CD4-positive, alpha-beta T cell (primary cell): Measurements from ENCODE around the gene ATRNL1. TPM values are rescaled to one million over a fixed set of nuclear protein-coding genes. Genes with fewer than 3 reads are reported as not detected.
"Not testable (repeated sequence)": the region's sequence is repeated elsewhere in the genome, so short reads cannot be mapped to it uniquely, and the experiment has no call there.

Source experiments
- ATAC-seq: fragments of 200-7000 bp; cut with Tn5 transposase; one replicate; pipeline ENCODE4 v1.10.0; 2022; ENCODE audit warnings: mild to moderate bottlenecking; ENCODE audit not compliant: poor library complexity
- CTCF ChIA-PET: fragments of 350-600 bp; sonication (Branson Sonifier 250); formaldehyde crosslinking; loops from one replicate; lab custom pipeline; 2021; ENCODE audit warnings: antibody characterized with exemption, inconsistent platforms; lab: Charles Lee
- POLR2A ChIA-PET: fragments of 350-600 bp; sonication (Branson Sonifier 250); formaldehyde crosslinking; loops from one replicate; lab custom pipeline; 2021; ENCODE audit warnings: antibody characterized with exemption, inconsistent platforms; lab: Charles Lee
- DNase-seq, 14 experiments: peaks; one replicate each; pipeline ENCODE4 v3.0.0-alpha.2; 2013 to 2020; ENCODE audit warnings: mixed read lengths in 2 of 14
- H3K27ac ChIP-seq, 2 donors: one replicate each; pipeline versions ENCODE4 v1.5.1 to v1.7.0; 2013; ENCODE audit warnings: low read length in 2 of 2, low read depth in 1 of 2, mild to moderate bottlenecking in 1 of 2
- H3K27me3 ChIP-seq, 2 experiments: 1 replicate in 1 of 2; 2 replicates in 1 of 2; pipeline versions ENCODE4 v1.6.1 to v1.7.0; 2013; ENCODE audit warnings: low read length in 2 of 2, control low read depth in 1 of 2, mild to moderate bottlenecking in 1 of 2, moderate library complexity in 1 of 2; ENCODE audit not compliant: insufficient read depth in 2 of 2, control insufficient read depth in 1 of 2
- H3K36me3 ChIP-seq: one replicate; pipeline ENCODE4 v1.6.1; 2013; ENCODE audit warnings: low read length, control low read depth; ENCODE audit not compliant: insufficient read depth
- H3K4me1 ChIP-seq: one replicate; pipeline ENCODE4 v1.6.1; 2013; ENCODE audit warnings: low read length, control low read depth; ENCODE audit not compliant: insufficient read depth
- H3K4me3 ChIP-seq: one replicate; pipeline ENCODE4 v1.5.1; 2013; ENCODE audit warnings: mild to moderate bottlenecking, low read length, moderate library complexity
- H3K9me3 ChIP-seq, 2 experiments: 1 replicate in 1 of 2; 2 replicates in 1 of 2; pipeline versions ENCODE4 v1.6.1 to v1.7.0; 2013; ENCODE audit warnings: low read length in 2 of 2, mild to moderate bottlenecking in 2 of 2, control low read depth in 1 of 2, moderate library complexity in 1 of 2; ENCODE audit not compliant: control insufficient read depth in 1 of 2, insufficient read depth in 1 of 2
- H3K27ac Mint-ChIP-seq: one replicate; pipeline ENCODE4 v1.8.0; 2020; ENCODE audit warnings: mixed read lengths
- H3K27me3 Mint-ChIP-seq: one replicate; pipeline ENCODE4 v1.8.0; 2021; ENCODE audit warnings: mixed read lengths
- H3K36me3 Mint-ChIP-seq: one replicate; pipeline ENCODE4 v1.8.0; 2021; ENCODE audit warnings: low read depth, mixed read lengths
- H3K4me1 Mint-ChIP-seq: one replicate; pipeline ENCODE4 v1.8.0; 2021; ENCODE audit warnings: low read depth, mixed read lengths
- H3K4me3 Mint-ChIP-seq: one replicate; pipeline ENCODE4 v1.8.0; 2020; ENCODE audit warnings: mild to moderate bottlenecking, mixed read lengths
- H3K9me3 Mint-ChIP-seq: one replicate; pipeline ENCODE4 v1.8.0; 2020; ENCODE audit warnings: mixed read lengths
- intact Hi-C, 2 experiments: fragments of 100-400 bp; cut with DNase I in 1 of 2; cut with micrococcal nuclease in 1 of 2; formaldehyde crosslinking; loops; one replicate each; pipeline versions ENCODE4 v1.15.1 to v1.9.0; 2023 to 2025; cut with DNase I, micrococcal nuclease
- total RNA-seq, 174 experiments: library from RNA in 2 of 174; stranded (reverse) in 2 of 174; gene quantifications; one replicate each; pipeline ENCODE4 v1.2.3 and lab custom pipeline; 2021 to 2026
- TF ChIP-seq, protein P1 (sequence below): fragments of 200-600 bp; IDR thresholded peaks from one replicate; pipeline ENCODE4 v1.8.0; 2022; ENCODE audit warnings: antibody characterized with exemption, mild to moderate bottlenecking

Gene ATRNL1
- total RNA-seq, 2 experiments from 2014 or later: not detected

DNA sequence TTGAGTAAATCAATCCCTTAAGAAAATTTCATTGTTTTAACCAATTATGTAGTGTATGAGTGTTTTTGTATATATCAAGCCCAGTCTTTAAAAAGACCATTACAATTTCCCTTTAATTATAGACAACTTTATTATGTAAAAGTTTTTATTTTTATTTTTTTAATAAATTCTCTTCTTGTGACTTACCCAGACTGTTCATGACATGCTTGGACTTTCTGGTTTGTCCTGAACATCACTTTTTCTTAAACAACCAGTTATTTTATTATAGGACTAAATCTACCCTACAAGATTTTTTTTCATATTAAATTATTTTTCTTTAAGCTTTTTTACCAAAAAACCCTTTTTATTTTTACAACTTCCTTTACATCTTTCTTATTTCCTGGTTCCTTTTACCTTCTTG is 410.4 kb downstream of the ATRNL1 start:
- Mint-ChIP-seq H3K27me3 (no peaks in the 10 kb centered on the region), H3K27ac (no peak overlapping the region), H3K4me1 (no peaks in the 10 kb centered on the region), H3K4me3 (no peak overlapping the region), H3K9me3 (peaks cover 5% of the 10 kb centered on the region), H3K36me3 (no peaks in the 10 kb centered on the region)
- H3K4me1 ChIP-seq: no peaks in the 10 kb centered on the region
- ATAC-seq (no peak), DNase-seq (no peak)
- no peak overlapping the region for H3K27ac ChIP-seq
- no peak overlapping the region for H3K4me3 ChIP-seq
- H3K27me3 ChIP-seq: no peaks in the 10 kb centered on the region
- TF ChIP-seq, protein P1, sequence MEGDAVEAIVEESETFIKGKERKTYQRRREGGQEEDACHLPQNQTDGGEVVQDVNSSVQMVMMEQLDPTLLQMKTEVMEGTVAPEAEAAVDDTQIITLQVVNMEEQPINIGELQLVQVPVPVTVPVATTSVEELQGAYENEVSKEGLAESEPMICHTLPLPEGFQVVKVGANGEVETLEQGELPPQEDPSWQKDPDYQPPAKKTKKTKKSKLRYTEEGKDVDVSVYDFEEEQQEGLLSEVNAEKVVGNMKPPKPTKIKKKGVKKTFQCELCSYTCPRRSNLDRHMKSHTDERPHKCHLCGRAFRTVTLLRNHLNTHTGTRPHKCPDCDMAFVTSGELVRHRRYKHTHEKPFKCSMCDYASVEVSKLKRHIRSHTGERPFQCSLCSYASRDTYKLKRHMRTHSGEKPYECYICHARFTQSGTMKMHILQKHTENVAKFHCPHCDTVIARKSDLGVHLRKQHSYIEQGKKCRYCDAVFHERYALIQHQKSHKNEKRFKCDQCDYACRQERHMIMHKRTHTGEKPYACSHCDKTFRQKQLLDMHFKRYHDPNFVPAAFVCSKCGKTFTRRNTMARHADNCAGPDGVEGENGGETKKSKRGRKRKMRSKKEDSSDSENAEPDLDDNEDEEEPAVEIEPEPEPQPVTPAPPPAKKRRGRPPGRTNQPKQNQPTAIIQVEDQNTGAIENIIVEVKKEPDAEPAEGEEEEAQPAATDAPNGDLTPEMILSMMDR: no peak
- H3K36me3 ChIP-seq: no peaks in the 10 kb centered on the region
- ChIA-PET POLR2A (no interaction called here), CTCF (no interaction called here)
- H3K9me3 ChIP-seq: peaks cover 3 to 13% of the 10 kb centered on the region in 2 experiments
- intact Hi-C loops: no loop called here

DNA sequence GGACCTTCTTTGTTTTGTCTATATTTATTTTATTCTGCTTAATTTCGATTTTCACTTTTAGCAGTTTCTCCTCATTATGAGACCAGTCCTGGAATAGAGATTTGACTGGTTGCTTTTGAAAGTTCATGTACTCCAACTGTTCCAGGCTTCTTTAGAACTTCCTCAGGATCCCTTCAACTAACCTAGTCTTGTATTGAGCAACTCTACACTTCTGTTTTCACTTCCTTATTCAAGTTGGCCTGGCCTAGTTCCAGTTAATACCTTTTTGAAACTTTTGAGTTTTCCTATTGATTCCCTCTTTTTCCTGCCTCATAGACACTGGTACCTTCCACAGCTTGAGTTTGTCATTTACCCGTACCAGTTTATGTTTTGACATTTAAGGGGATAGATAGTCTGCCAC is 421.7 kb downstream of the ATRNL1 start:
- Mint-ChIP-seq H3K4me1 (no peaks in the 10 kb centered on the region), H3K9me3 (peaks cover 6% of the 10 kb centered on the region), H3K4me3 (no peak overlapping the region), H3K27ac (no peak overlapping the region), H3K36me3 (no peaks in the 10 kb centered on the region), H3K27me3 (no peaks in the 10 kb centered on the region)
- Histone ChIP-seq H3K4me3 (no peak overlapping the region), H3K9me3 (no peaks in the 10 kb centered on the region), H3K36me3 (no peaks in the 10 kb centered on the region), H3K4me1 (no peaks in the 10 kb centered on the region), H3K27me3 (no peaks in the 10 kb centered on the region), H3K27ac (no peak overlapping the region)
- intact Hi-C loops: no loop called here
- TF ChIP-seq, protein P1: no peak
- no peak for ATAC-seq
- ChIA-PET POLR2A (no interaction called here), CTCF (no interaction called here)
- DNase-seq: no peak

DNA sequence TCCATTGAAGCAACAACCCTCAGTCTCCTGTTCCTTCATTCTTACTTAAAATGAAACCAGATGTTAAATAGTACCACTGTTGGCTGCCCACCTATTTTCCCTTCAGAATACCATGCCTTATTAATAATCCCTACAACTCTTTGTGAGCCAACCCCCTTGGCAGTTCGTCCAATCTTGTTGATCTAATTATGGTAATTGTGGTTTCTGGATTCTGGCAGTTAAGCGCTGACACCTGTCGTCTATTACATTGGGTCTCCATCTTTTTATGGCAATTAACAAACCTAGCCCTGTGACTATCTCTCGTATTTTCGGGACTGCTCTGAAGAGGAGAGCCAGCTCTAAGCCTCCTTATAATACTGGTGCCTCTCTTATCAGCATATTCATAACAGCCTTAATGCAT is 432.0 kb downstream of the ATRNL1 start:
- ChIA-PET CTCF (no interaction called here), POLR2A (no interaction called here)
- Histone ChIP-seq H3K9me3 (peaks cover 4 to 6% of the 10 kb centered on the region in 2 experiments), H3K36me3 (no peaks in the 10 kb centered on the region), H3K4me1 (no peaks in the 10 kb centered on the region), H3K4me3 (no peak overlapping the region), H3K27me3 (no peaks in the 10 kb centered on the region), H3K27ac (no peak overlapping the region)
- no peaks in the 10 kb centered on the region for H3K36me3 Mint-ChIP-seq
- H3K4me1 Mint-ChIP-seq: no peaks in the 10 kb centered on the region
- no peak for DNase-seq
- H3K27ac Mint-ChIP-seq: no peak overlapping the region
- intact Hi-C loops: no loop called here
- H3K4me3 Mint-ChIP-seq: no peak overlapping the region
- no peak for ATAC-seq
- no peaks in the 10 kb centered on the region for H3K27me3 Mint-ChIP-seq
- TF ChIP-seq, protein P1: no peak
- H3K9me3 Mint-ChIP-seq: peaks cover 18% of the 10 kb centered on the region

DNA sequence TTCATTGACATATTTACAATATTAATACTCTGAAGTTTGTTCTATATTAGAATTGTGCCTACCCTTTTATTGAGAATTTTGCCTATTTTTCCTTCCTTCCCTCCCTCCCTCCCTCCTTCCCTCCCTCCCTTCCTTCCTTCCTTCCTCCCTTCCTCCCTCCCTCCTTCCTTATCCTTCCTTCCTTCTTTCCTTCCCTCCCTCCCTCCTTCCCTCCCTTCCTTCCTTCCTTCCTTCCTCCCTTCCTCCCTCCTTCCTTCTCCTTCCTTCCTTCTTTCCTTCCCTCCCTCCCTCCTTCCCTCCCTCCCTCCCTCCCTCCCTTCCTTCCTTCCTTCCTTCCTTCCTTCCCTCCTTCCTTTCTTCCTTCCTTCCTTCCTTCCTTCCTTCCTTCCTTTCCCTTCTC is 434.5 kb downstream of the ATRNL1 start:
- CTCF ChIA-PET, ATAC-seq, H3K4me3 Mint-ChIP-seq, DNase-seq, intact Hi-C loops, H3K4me3 ChIP-seq, H3K27ac Mint-ChIP-seq, H3K4me1 Mint-ChIP-seq, H3K27me3 ChIP-seq, H3K27me3 Mint-ChIP-seq, H3K9me3 ChIP-seq, H3K4me1 ChIP-seq, H3K36me3 ChIP-seq, H3K36me3 Mint-ChIP-seq, H3K27ac ChIP-seq, POLR2A ChIA-PET: not testable (repeated sequence)
- peaks cover 14% of the 10 kb centered on the region for H3K9me3 Mint-ChIP-seq

DNA sequence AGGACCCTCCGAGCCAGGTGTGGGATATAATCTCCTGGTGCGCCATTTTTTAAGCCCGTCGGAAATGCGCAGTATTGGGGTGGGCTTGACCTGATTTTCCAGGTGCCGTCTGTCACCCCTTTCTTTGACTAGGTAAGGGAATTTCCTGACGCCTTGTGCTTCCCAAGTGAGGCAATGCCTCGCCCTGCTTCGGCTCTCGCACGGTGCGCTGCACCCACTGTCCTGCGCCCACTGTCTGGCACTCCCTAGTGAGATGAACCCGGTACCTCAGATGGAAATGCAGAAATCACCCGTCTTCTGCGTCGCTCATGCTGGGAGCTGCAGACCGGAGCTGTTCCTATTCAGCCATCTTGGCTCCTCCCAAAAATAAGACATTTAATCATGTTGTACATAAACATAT is 443.2 kb downstream of the ATRNL1 start:
- ATAC-seq: not testable (repeated sequence)

More for the DNA sequence above, 443.2 kb downstream of the ATRNL1 start:
- H3K4me1 Mint-ChIP-seq, H3K27me3 Mint-ChIP-seq, CTCF ChIA-PET, H3K36me3 Mint-ChIP-seq, H3K4me3 Mint-ChIP-seq, intact Hi-C loops, H3K27ac ChIP-seq, H3K27ac Mint-ChIP-seq, H3K9me3 Mint-ChIP-seq, DNase-seq, H3K4me1 ChIP-seq, POLR2A ChIA-PET, H3K27me3 ChIP-seq, H3K36me3 ChIP-seq, H3K4me3 ChIP-seq: not testable (repeated sequence)
- peaks cover 0 to 16% of the 10 kb centered on the region in 2 experiments for H3K9me3 ChIP-seq
